K562 (cell line): ENCODE measurements around the gene SLC4A4. TPM values are rescaled to one million over a fixed set of nuclear protein-coding genes. Genes with fewer than 3 reads are reported as not detected.

Experiments used
- ATAC-seq: fragments of 200-7000 bp; cut with Tn5 transposase; 3 replicates; pipeline ENCODE4 v1.9.1; 2020; ENCODE audit warnings: moderate library complexity
- BruUV-seq: library from RNA; stranded (reverse); fragments of 400-500 nt; replicated peaks from 2 replicates; lab custom pipeline; 2021; lab: Mats Ljungman, UMichigan
- CTCF ChIA-PET: fragments of 300-600 bp; formaldehyde crosslinking; extraction: SDS; loops from one replicate; lab custom pipeline; 2021; ENCODE audit warnings: low intra/inter-chr PET ratio; lab: Yijun Ruan, JAX
- POLR2A ChIA-PET: fragments of 300-600, 350-650 bp; sonication (Branson Sonifier 250); formaldehyde crosslinking; extraction: SDS; loops from one replicate; lab custom pipeline; 2021; ENCODE audit warnings: antibody characterized with exemption, inconsistent platforms; lab: Yijun Ruan, JAX
- DNase-seq, 4 experiments: peaks; one replicate each; pipeline versions ENCODE4 v3.0.0 to v3.0.0-alpha.2; 2011 to 2018; ENCODE audit warnings: low spot score in 3 of 4, mixed read lengths in 3 of 4; ENCODE audit errors: extremely low read depth in 1 of 4
- FAIRE-seq: peaks from 2 replicates; lab custom pipeline; 2011; peaks lifted over from hg19 to GRCh38; lab: Jason Lieb, UNC
- H2AFZ ChIP-seq: 2 replicates; pipeline ENCODE4 v1.6.0; 2011; ENCODE audit warnings: low read depth, low read length, control low read depth, inconsistent platforms
- H3K27ac ChIP-seq: fragments of 200-600 bp; 3 replicates; pipeline ENCODE4 v1.8.0; 2011; ENCODE audit warnings: low read depth, mild to moderate bottlenecking, control low read depth, inconsistent platforms, low read length, moderate library complexity, mixed read lengths; ENCODE audit errors: extremely low read depth
- H3K27me3 ChIP-seq, 2 experiments: fragments of 300-600 bp in 1 of 2; 2 replicates in 1 of 2; 3 replicates in 1 of 2; pipeline versions ENCODE4 v1.6.0 to v1.8.0; 2011; ENCODE audit warnings: inconsistent platforms in 2 of 2, low read length in 2 of 2, mild to moderate bottlenecking in 1 of 2, mixed read lengths in 1 of 2, moderate library complexity in 1 of 2; ENCODE audit not compliant: control insufficient read depth in 2 of 2, insufficient read depth in 2 of 2
- H3K36me3 ChIP-seq: fragments of 300-600 bp; 3 replicates; pipeline ENCODE4 v1.8.0; 2011; ENCODE audit warnings: mild to moderate bottlenecking, low read length, inconsistent platforms; ENCODE audit not compliant: control insufficient read depth, insufficient read depth
- H3K4me1 ChIP-seq, 2 experiments: fragments of 200-600 bp in 1 of 2; replicated peaks in 1 of 2; 2 replicates in 1 of 2; 3 replicates in 1 of 2; pipeline versions ENCODE4 v1.5.1 to v1.8.0; 2011; ENCODE audit warnings: inconsistent platforms in 2 of 2, low read length in 2 of 2, mild to moderate bottlenecking in 1 of 2, mixed read lengths in 1 of 2, moderate library complexity in 1 of 2; ENCODE audit not compliant: control insufficient read depth in 2 of 2, insufficient read depth in 2 of 2
- H3K4me2 ChIP-seq: 2 replicates; pipeline ENCODE4 v1.6.1; 2011; ENCODE audit warnings: low read length, control low read depth, inconsistent platforms, mixed read lengths; ENCODE audit not compliant: insufficient read depth
- H3K4me3 ChIP-seq: fragments of 200-600 bp; sonication (generic), shearing (Covaris generic); 2 replicates; pipeline ENCODE4 v1.5.1; 2016; ENCODE audit warnings: control low read depth, inconsistent platforms
- H3K79me2 ChIP-seq: fragments of 200-600 bp; 3 replicates; pipeline ENCODE4 v1.8.0; 2011; ENCODE audit warnings: low read length, inconsistent platforms; ENCODE audit not compliant: control insufficient read depth, insufficient read depth
- H3K9ac ChIP-seq, 2 experiments: 2 replicates each; pipeline versions ENCODE4 v1.6.0 to v1.6.1; 2011; ENCODE audit warnings: low read depth in 2 of 2, low read length in 2 of 2, control low read depth in 1 of 2, inconsistent platforms in 1 of 2, mild to moderate bottlenecking in 1 of 2, mixed read lengths in 1 of 2; ENCODE audit not compliant: insufficient read depth in 1 of 2
- H3K9me1 ChIP-seq: one replicate; pipeline ENCODE4 v1.6.0; 2011; ENCODE audit warnings: inconsistent platforms, mild to moderate bottlenecking, low read length, moderate library complexity; ENCODE audit not compliant: control insufficient read depth, insufficient read depth
- H3K9me3 ChIP-seq: replicated peaks from 2 replicates; pipeline ENCODE4 v1.5.1; 2011; ENCODE audit warnings: low read depth, low read length, inconsistent platforms; ENCODE audit not compliant: control insufficient read depth, insufficient read depth
- H4K20me1 ChIP-seq: replicated peaks from 2 replicates; pipeline ENCODE4 v1.6.1; 2011; ENCODE audit warnings: low read length, inconsistent platforms, mixed read lengths; ENCODE audit not compliant: control insufficient read depth, insufficient read depth
- CAMTA2 ChIP-seq: fragments of 250-450 bp; sonication (Bioruptor Pico); conservative IDR thresholded peaks from 2 replicates; pipeline ENCODE4 v1.5.1; 2022
- HIVEP1 ChIP-seq: fragments of 250-450 bp; sonication (Bioruptor Pico); IDR thresholded peaks from 2 replicates; pipeline ENCODE4 v1.4.0; 2020; ENCODE audit warnings: mild to moderate bottlenecking
- KAT8 ChIP-seq: fragments of 450-650 bp; IDR thresholded peaks from 2 replicates; pipeline ENCODE4 v1.6.1; 2016; ENCODE audit warnings: low read depth, mild to moderate bottlenecking
- RBM14 ChIP-seq: fragments of 200-400 bp; formaldehyde crosslinking; IDR thresholded peaks from 2 replicates; pipeline ENCODE4 v1.6.1; 2018; ENCODE audit warnings: low read depth, mild to moderate bottlenecking, low read length, moderate library complexity, borderline replicate concordance; ENCODE audit not compliant: insufficient read depth
- SMAD4 ChIP-seq: fragments of 250-450 bp; sonication (Bioruptor Pico); conservative IDR thresholded peaks from 2 replicates; pipeline ENCODE4 v1.8.0; 2021; ENCODE audit warnings: inconsistent platforms, mild to moderate bottlenecking, moderate library complexity
- U2AF2 ChIP-seq: fragments of 200-400 bp; formaldehyde crosslinking; optimal IDR thresholded peaks from 2 replicates; pipeline ENCODE3; 2017; ENCODE audit warnings: low read depth, mild to moderate bottlenecking, low read length
- ZFP1 ChIP-seq: fragments of 450-650 bp; formaldehyde crosslinking; IDR thresholded peaks from 2 replicates; pipeline ENCODE4 v1.4.0; 2020; ENCODE audit warnings: mild to moderate bottlenecking, mixed read lengths
- ZNF785 ChIP-seq: fragments of 250-450 bp; sonication (Bioruptor Pico); IDR thresholded peaks from 2 replicates; pipeline ENCODE4 v1.4.0; 2020; ENCODE audit warnings: mild to moderate bottlenecking
- WGBS: fragments of 100-300 bp; shearing (Covaris generic); methylation state at CpG from one replicate; pipeline ENCODE4 v1.1.6; 2016; ENCODE audit warnings: low coverage, mixed read lengths; ENCODE audit not compliant: insufficient coverage; ENCODE audit errors: missing lambda C conversion rate; 5-methylcytosine and 5-hydroxymethylcytosine counted together
- in situ Hi-C: fragments of 300-500 bp; cut with MboI; formaldehyde crosslinking; loops from 4 replicates; pipeline ENCODE4 v1.15.0; 2018; ENCODE audit warnings: inconsistent platforms, mixed read lengths
- intact Hi-C: fragments of 100-400 bp; cut with micrococcal nuclease; formaldehyde crosslinking; loops from 2 replicates; pipeline ENCODE4 v1.14.2; 2022
- polyA plus RNA-seq, 8 experiments: library from polyadenylated mRNA; depleted of rRNA in 4 of 8; stranded (reverse) in 5 of 8; unstranded in 3 of 8; fragments of >200 nt; fragmentation: Nextera tagmentation in 2 of 8; fragmentation: Illumina TruSeq in 1 of 8; extraction: Ambion mirVana in 2 of 8; extraction: Trizol in 1 of 8; gene quantifications; 2 replicates each; pipeline versions ENCODE4 v1.2.1 to v1.2.3, GENCODE V29; 2011 to 2014; ENCODE audit warnings: inconsistent platforms in 1 of 8, missing spikeins in 1 of 8
- total RNA-seq, 7 experiments: library from RNA; depleted of rRNA in 6 of 7; stranded (reverse); fragments of >200 nt in 6 of 7; fragmentation: Illumina TruSeq in 2 of 7; extraction: Trizol in 2 of 7; gene quantifications; 2 replicates each; pipeline versions ENCODE4 v1.2.1 to v1.2.3, GENCODE V29; 2011 to 2021; ENCODE audit warnings: low replicate concordance in 1 of 7
- TF ChIP-seq, protein P1 (sequence below): fragments of 450-650 bp; formaldehyde crosslinking; IDR thresholded peaks from 2 replicates; pipeline ENCODE4 v1.4.0; 2020; ENCODE audit warnings: mild to moderate bottlenecking
- TF ChIP-seq, protein P2 (sequence below): fragments of 450-650 bp; formaldehyde crosslinking; conservative IDR thresholded peaks from 2 replicates; pipeline ENCODE4 v1.4.0; 2022; ENCODE audit warnings: mild to moderate bottlenecking, missing genetic modification characterization
- TF ChIP-seq, protein P3 (sequence below): fragments of 250-450 bp; sonication (Bioruptor Pico); IDR thresholded peaks from 2 replicates; pipeline ENCODE4 v1.8.0; 2021; ENCODE audit warnings: borderline replicate concordance, mild to moderate bottlenecking, moderate library complexity; ENCODE audit not compliant: poor library complexity, severe bottlenecking

Gene SLC4A4
- total and polyA plus RNA-seq, 9 of the 15 experiments (the other 6 are each of a cell fraction or from before 2014, with no cell fraction given): 0.01 to 0.18 (median 0.07) TPM; not detected in 2

DNA sequence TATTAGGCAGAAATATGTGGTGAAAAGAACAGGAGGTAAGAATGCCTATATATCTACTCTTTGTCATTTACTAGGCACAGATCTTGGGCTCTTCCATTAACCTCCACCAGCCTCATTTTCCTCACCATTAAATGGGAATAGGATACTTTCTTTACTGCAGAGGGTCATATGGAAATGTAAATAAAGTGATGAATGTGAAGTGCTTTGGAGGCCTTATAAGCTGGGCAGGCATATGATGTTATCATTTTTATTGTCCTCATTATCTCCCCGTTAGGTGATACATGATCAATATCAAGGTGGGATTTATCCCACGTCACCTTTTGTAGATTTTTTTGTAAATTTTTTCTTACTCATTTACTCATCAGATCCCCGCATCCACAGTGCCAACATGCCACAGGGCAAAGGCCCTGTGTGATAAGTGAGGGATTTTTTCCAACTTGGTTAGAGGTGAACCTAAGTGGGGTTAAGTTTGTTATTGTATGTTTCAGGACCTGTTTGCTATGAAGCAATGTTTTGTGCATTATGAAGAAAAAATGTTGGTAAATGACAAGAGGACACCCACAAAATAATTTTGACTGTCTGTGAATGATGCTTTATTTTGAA is 107.8 kb downstream of the SLC4A4 start:
- no peak for DNase-seq
- H4K20me1 ChIP-seq: no peaks in the 10 kb centered on the region
- no peak overlapping the region for H2AFZ ChIP-seq
- ATAC-seq: no peak
- no peaks in the 10 kb centered on the region for H3K9me1 ChIP-seq
- CTCF ChIA-PET: no interaction called here
- 1% methylated on average over 3 of the region's 3 CpGs for WGBS
- no TSS peak for BruUV-seq
- H3K36me3 ChIP-seq: no peaks in the 10 kb centered on the region
- H3K9me3 ChIP-seq: no peaks in the 10 kb centered on the region
- no peak overlapping the region for H3K4me3 ChIP-seq
- in situ Hi-C loops: no loop called here
- peaks cover 0 to 6% of the 10 kb centered on the region in 2 experiments; a peak in 2 of 5 replicates for H3K4me1 ChIP-seq
- POLR2A ChIA-PET: no interaction called here
- H3K27ac ChIP-seq: no peak overlapping the region
- no peak overlapping the region for H3K9ac ChIP-seq
- intact Hi-C loops: no loop called here
- no peak overlapping the region for H3K4me2 ChIP-seq
- no peaks in the 10 kb centered on the region for H3K27me3 ChIP-seq
- TF ChIP-seq SMAD4: no peak
- TF ChIP-seq, protein P1, sequence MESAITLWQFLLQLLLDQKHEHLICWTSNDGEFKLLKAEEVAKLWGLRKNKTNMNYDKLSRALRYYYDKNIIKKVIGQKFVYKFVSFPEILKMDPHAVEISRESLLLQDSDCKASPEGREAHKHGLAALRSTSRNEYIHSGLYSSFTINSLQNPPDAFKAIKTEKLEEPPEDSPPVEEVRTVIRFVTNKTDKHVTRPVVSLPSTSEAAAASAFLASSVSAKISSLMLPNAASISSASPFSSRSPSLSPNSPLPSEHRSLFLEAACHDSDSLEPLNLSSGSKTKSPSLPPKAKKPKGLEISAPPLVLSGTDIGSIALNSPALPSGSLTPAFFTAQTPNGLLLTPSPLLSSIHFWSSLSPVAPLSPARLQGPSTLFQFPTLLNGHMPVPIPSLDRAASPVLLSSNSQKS (CRISPR knock-in tag): no peak
- TF ChIP-seq ZNF785 (CRISPR knock-in tag): no peak
- no peak for TF ChIP-seq RBM14
- no peak for TF ChIP-seq ZFP1 (CRISPR knock-in tag)
- TF ChIP-seq KAT8: no peak
- no peak for TF ChIP-seq U2AF2
- no peak for TF ChIP-seq HIVEP1 (CRISPR knock-in tag)
- TF ChIP-seq, protein P2, sequence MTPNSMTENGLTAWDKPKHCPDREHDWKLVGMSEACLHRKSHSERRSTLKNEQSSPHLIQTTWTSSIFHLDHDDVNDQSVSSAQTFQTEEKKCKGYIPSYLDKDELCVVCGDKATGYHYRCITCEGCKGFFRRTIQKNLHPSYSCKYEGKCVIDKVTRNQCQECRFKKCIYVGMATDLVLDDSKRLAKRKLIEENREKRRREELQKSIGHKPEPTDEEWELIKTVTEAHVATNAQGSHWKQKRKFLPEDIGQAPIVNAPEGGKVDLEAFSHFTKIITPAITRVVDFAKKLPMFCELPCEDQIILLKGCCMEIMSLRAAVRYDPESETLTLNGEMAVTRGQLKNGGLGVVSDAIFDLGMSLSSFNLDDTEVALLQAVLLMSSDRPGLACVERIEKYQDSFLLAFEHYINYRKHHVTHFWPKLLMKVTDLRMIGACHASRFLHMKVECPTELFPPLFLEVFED (CRISPR knock-in tag): no peak
- no peak for TF ChIP-seq CAMTA2 (CRISPR knock-in tag)
- TF ChIP-seq, protein P3, sequence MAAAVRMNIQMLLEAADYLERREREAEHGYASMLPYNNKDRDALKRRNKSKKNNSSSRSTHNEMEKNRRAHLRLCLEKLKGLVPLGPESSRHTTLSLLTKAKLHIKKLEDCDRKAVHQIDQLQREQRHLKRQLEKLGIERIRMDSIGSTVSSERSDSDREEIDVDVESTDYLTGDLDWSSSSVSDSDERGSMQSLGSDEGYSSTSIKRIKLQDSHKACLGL (CRISPR knock-in tag): no peak
- no peaks in the 10 kb centered on the region for H3K79me2 ChIP-seq
- no peak for FAIRE-seq
